Neural crest cell (in vitro differentiated cells): ENCODE measurements around the gene PI4KA. TPM values are rescaled to one million over a fixed set of nuclear protein-coding genes. Genes with fewer than 3 reads are reported as not detected.

ENCODE experiments used
- DNase-seq: peaks from one replicate; pipeline ENCODE4 v3.0.0; 2021; ENCODE audit warnings: low read depth, mixed read lengths, low spot score
- H3K27ac Mint-ChIP-seq: one replicate; pipeline ENCODE4 v1.8.0; 2021; ENCODE audit warnings: mild to moderate bottlenecking, mixed read lengths; ENCODE audit not compliant: unreplicated experiment
- H3K27me3 Mint-ChIP-seq: 2 replicates; pipeline ENCODE4 v1.8.0; 2021; ENCODE audit warnings: low read depth, mild to moderate bottlenecking, mixed read lengths
- H3K36me3 Mint-ChIP-seq: 2 replicates; pipeline ENCODE4 v1.8.0; 2021; ENCODE audit warnings: low read depth, mild to moderate bottlenecking, mixed read lengths
- H3K4me1 Mint-ChIP-seq: 2 replicates; pipeline ENCODE4 v1.8.0; 2021; ENCODE audit warnings: mixed read lengths
- H3K4me3 Mint-ChIP-seq: one replicate; pipeline ENCODE4 v1.8.0; 2021; ENCODE audit warnings: mild to moderate bottlenecking, mixed read lengths
- H3K9me3 Mint-ChIP-seq: 2 replicates; pipeline ENCODE4 v1.8.0; 2021; ENCODE audit warnings: mixed read lengths
- CTCF ChIP-seq: fragments of 200-600 bp; sonication (generic); conservative IDR thresholded peaks from 2 replicates; pipeline ENCODE4 v1.5.0; 2021; ENCODE audit warnings: antibody characterized with exemption, mild to moderate bottlenecking
- total RNA-seq: library from RNA; stranded (reverse); gene quantifications from 2 replicates; pipeline ENCODE4 v1.2.1, GENCODE V29; 2021

PI4KA gene
- total RNA-seq, 1 donor from 2014 or later = 85.8 TPM

- no peak overlapping the region for H3K4me3 Mint-ChIP-seq
- H3K27ac Mint-ChIP-seq = no peak overlapping the region
Observed at GRCh38 chr22:20782596-20783299, 75.9 kb downstream of the PI4KA start.

GRCh38 chr22:20782083-20782482, 76.5 kb downstream of the PI4KA start:
- no peak for TF ChIP-seq CTCF
- Mint-ChIP-seq H3K36me3 (no peaks in the 10 kb centered on the region), H3K4me3 (no peak overlapping the region), H3K9me3 (no peaks in the 10 kb centered on the region), H3K27ac (no peak overlapping the region), H3K4me1 (no peaks in the 10 kb centered on the region), H3K27me3 (no peaks in the 10 kb centered on the region)
- DNase-seq = no peak

More at GRCh38 chr22:20782596-20783299, 75.9 kb downstream of the PI4KA start:
- no peaks in the 10 kb centered on the region for H3K9me3 Mint-ChIP-seq
- no peaks in the 10 kb centered on the region for H3K36me3 Mint-ChIP-seq
- no peak for TF ChIP-seq CTCF
- no peak for DNase-seq
- H3K4me1 Mint-ChIP-seq = no peaks in the 10 kb centered on the region
- H3K27me3 Mint-ChIP-seq = no peaks in the 10 kb centered on the region

GRCh38 chr22:20781272-20781990, 77.2 kb downstream of the PI4KA start:
- no peaks in the 10 kb centered on the region for H3K4me1 Mint-ChIP-seq
- no peaks in the 10 kb centered on the region for H3K36me3 Mint-ChIP-seq
- TF ChIP-seq CTCF = no peak
- H3K27ac Mint-ChIP-seq = no peak overlapping the region
- no peaks in the 10 kb centered on the region for H3K27me3 Mint-ChIP-seq
- H3K4me3 Mint-ChIP-seq = no peak overlapping the region
- no peaks in the 10 kb centered on the region for H3K9me3 Mint-ChIP-seq
- no peak for DNase-seq

GRCh38 chr22:20779818-20780158, 78.8 kb downstream of the PI4KA start:
- TF ChIP-seq CTCF = no peak
- no peaks in the 10 kb centered on the region for H3K27me3 Mint-ChIP-seq
- H3K27ac Mint-ChIP-seq = no peak overlapping the region
- no peak for DNase-seq
- H3K36me3 Mint-ChIP-seq = no peaks in the 10 kb centered on the region
- H3K9me3 Mint-ChIP-seq = no peaks in the 10 kb centered on the region
- no peak overlapping the region for H3K4me3 Mint-ChIP-seq
- H3K4me1 Mint-ChIP-seq = no peaks in the 10 kb centered on the region

- no peak for DNase-seq
- Mint-ChIP-seq H3K27ac (no peak overlapping the region), H3K4me1 (no peaks in the 10 kb centered on the region), H3K4me3 (no peak overlapping the region), H3K27me3 (no peaks in the 10 kb centered on the region), H3K36me3 (no peaks in the 10 kb centered on the region), H3K9me3 (no peaks in the 10 kb centered on the region)
- no peak for TF ChIP-seq CTCF
Observed at GRCh38 chr22:20779014-20779817, 79.4 kb downstream of the PI4KA start.
